Hematopoietic multipotent progenitor cell (in vitro differentiated cells): ENCODE measurements around the gene RANBP10. TPM values are rescaled to one million over a fixed set of nuclear protein-coding genes. Genes with fewer than 3 reads are reported as not detected.
"Not testable (repeated sequence)": the region's sequence is repeated elsewhere in the genome, so short reads cannot be mapped to it uniquely, and the experiment has no call there.

Source experiments
- DNase-seq, 3 donors: peaks; one replicate each; pipeline ENCODE4 v3.0.0-alpha.2; 2011 to 2015; ENCODE audit warnings: low read depth in 2 of 3, low spot score in 2 of 3
- total RNA-seq: library from RNA; depleted of rRNA; stranded (reverse); fragments of >200 nt; gene quantifications from one replicate; pipeline ENCODE4 v1.2.3, GENCODE V29; 2012

Gene RANBP10
- total RNA-seq, 1 donor = 13.7 TPM

DNA sequence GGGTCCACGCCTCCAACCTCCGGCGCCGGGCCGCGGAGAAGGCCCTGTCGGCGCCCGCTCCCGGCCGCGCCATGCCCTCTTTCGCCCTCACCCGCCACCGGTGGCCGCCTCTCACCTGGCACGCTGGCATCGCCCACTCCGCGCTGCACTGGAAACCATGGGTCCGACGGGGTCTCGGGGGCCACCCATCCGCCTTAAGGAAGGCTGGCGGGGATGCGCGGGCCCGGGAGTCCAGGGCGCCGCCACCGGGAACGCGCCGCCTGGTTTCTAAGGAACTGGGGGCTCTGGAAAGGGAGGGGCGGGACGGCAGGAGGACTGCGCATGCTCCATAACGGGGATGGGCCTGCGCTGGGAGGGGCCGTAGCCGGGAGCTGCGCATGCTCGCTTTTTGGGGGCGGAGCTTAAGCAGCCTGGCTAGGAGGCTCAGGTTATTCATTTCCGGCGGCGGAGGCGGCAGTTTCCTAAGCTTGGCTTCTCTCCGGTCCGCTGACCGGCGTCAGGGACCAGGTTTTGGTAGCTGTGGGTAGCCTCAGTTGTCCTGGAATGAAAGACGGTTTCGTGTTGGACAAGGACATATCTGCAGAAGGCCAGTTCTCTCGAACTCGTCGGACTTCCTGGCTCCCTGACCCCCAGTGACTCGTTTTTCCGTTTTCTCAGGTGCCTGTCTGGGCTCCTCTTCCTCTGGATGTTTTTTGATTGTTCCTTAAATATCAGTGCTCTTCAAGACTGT is 87.1 kb downstream of the RANBP10 start, which contains the start of gene GFOD2:
Gene GFOD2 (minus strand): TSS at position 269 of the 730 bp plus-strand sequence. CDS start 33,601 bp downstream, outside the sequence.
- peak; percentile 95 to 98 (median 95) for DNase-seq

DNA sequence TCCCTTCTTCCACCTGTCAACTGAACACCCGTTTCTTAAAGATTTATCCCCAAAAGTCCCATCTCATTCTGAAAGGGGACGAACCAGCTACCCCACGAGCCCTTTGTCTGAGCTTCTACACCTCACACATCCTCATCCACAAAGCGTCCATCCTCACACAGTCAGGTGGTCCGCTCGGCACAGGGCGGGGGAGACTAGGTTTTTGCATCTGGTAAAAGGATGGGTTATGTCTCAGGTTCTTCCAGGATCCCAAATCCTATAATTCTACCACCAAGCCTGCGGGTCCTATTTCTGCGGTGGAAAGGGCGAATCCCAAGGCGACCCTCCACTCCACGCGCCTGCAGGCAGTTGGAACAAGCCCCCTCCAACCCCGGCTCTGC is 87.7 kb downstream of the RANBP10 start:
- DNase-seq = peak in 1 of 3 donors; percentile 3

DNA sequence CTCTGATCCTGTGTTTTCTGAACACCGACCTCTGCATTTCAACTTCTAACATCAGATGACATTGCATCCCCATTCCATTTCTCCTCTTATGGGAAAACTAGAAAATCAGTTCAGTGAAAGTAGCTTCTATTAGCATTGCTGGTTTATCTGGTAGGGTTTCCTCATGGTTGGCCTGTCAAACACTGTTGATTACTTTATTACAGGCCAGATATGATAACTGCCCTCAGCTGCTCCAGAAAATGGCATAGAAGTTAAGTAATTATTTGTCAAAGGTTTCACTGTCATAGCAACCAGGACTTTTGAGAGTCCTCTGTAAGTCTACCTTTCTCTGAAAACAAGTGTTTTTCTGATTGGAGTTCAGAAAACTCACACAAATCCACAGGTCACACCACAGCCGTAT is 90.3 kb downstream of the RANBP10 start:
- DNase-seq = no peak

DNA sequence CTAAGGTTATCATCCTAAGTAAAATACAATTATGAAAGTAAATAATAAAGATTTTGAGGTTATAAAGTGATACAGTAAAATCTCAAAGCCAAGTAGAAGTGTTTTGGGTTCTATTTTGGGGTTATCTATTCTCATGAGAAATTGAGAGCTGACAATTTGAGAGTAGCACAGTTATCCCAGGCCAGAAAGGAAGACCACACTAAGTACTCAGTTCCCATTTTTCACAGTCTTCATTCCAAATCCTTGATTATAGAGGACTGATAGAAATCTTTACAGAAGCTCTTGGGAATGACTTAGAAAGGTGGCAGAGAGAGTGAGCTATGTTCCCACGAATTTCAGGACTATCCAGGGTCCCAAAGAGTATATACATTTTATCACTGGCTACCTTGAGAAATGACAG is 91.8 kb downstream of the RANBP10 start:
- DNase-seq = no peak

DNA sequence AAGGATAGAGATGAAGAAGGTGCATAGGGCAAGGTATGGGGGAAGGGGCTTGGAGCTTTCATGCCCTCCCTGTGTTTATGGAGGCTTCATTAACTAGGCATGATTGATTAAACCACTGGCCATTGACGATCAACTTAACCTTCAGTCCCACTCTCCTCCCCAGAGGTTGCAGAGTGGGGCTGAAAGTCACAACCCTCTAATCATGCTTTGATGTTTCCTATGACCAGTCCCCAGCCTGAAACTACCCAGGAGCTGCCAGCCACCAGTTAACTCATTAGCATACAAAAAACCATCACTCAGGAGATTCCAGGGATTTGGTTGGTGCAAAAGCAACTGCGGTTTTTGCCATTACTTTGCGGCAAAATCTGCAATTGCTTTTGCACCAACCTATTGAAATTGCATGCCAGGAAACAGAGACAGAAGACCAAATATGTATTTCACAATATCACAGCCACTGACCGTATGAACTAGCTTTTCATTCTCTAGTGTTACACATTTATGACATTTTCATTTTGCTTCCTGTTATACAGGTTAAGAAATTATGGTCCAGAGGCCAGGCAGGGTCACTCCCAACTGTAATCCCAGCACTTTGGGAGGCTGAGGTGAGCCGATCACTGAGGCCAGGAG is 92.6 kb downstream of the RANBP10 start:
- DNase-seq = no peak

DNA sequence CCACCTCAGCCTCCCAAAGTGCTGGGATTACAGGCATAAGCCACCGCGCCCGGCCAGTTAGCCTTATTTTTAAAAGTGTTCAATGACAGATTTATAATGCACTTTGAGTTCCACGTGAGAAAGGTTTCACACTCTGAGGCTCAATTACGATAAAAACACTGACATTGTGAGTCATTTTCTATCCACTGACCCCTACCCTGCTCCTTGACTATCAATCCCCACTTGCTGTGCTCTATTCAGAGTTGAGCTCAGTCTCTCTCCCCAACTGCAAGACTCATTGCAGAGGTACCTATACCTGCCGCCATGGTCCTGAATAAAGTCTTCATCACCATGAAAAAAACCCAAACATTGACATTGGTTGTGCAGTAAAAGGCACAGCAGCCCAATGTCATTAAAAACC is 95.8 kb downstream of the RANBP10 start:
- DNase-seq = no peak

DNA sequence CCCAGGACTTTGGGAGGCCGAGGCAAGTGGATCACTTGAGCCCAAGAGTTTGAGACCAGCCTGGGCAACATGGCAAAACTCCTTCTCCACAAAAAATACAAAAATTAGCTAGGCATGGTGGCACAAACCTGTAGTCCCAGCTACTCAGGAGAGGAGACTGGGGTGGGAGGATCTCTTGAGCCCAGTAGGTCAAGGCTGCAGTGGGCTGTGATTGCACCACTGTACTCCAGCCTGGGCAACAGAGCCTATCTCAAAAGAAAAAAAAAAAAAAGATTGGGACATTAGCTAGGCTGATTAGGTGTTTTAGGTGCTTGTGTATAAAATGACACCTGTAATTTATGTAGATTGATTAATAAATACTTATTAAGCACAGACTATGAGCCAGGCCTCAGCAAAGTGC is 97.3 kb downstream of the RANBP10 start:
- DNase-seq = no peak

DNA sequence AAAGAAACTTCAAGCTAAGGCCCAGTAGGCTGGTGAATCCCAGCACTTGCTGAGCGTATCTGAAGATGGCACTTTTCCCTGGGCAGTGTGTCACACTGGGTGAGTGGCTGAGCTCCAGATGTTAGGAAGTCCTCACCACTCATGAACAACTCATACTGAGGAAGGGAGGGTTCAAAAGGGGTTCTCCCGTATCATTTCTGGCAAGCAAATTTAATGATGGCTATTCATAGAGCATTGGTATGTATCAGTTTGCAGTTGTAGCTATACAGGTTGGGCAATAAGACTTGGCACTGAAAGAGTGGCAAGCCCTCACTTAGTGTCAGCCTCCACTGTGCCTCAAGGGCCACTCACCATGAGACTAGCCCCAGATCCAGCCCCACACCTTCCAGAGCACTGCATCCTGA is 98.0 kb downstream of the RANBP10 start:
- no peak for DNase-seq

DNA sequence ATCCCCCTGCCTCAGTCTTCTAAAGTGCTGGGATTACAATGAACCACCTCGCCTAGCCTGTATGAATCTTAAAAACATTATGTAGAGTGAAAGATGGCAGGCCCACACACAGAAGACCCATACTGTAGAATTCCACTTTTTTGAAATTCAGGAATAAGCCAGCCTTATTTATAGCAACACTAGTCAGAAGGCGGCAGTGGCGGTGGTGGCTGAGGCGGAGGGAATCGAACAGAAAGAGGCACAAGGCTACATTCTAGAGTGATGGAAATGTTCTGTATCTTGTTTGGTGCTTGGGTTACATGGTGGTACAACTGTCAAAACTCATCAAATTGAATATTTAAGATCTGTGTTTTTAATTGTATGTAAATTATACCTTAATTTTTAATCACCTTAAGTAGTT is 98.6 kb downstream of the RANBP10 start:
- DNase-seq = no peak

DNA sequence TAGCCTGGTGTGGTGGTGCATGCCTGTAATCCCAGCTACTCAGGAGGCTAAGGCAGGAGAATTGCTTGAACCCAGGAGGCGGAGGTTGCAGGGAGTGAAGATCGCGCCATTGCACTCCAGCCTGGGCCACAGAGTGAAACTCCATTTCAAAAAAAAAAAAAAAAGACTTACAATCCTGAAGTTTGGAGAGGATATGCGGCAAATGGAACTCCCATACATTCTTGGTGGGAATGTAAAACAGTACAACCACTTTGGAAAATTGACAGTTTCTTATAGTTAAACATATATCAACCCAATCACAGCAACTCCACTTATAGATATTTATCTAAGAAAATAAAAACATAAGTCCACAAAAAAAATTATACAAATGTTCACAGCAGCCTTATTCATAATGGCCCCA is 99.2 kb downstream of the RANBP10 start:
- DNase-seq = no peak

DNA sequence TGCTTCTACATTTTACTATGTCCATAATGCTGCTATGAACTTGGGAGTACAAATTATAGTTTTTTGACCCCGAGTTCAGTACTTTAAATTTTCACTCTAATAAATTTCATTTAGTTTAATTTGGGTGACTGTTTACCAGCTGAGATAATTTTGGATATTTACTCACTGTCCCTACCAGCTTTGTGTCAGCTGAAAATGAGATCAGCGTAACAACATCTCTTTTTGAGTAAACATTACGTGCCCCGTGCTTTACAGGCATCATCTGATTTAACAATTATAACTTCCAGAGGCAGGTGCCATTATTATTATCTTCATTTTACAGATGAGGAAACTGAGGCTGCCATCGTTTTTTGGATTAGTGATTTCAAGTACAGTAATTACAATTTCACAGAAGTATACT is 102.2 kb downstream of the RANBP10 start:
- no peak for DNase-seq

DNA sequence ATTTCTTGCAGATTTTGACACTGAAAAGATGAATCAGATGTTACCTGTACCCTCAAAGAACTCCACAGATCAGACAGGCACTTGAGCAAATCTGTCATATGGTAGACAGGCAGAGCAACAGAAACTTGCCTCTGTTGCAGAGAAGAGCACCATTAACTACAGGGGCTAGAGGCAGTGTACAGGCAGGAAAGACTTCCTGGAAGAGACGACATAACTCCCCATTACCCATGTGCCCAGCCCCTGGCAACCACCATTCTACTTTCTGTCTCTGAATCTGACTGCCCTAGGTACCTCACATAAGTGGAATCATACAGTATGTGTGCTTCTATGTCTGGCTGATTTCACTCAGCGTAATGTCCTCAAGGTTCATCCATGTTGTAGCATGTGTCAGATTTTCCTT is 102.7 kb downstream of the RANBP10 start:
- DNase-seq = no peak

DNA sequence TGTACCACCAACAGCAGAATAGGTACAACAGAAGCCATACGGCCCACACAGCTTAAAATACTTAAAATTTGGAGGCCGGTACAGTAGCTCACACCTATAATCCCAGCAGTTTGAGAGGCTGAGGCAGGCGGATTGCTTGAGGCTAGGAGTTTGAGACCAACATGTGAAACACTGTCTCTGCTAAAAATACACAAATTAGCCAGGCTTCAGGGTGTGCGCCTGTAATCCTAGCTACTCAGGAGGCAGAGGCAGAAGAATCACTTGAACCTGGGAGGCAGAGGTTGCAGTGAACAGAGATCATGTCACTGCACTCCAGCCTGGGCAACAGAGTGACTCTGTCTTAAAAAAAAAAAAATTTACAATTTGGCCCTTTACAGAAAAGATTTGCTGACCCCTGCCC is 104.2 kb downstream of the RANBP10 start:
- no peak for DNase-seq

DNA sequence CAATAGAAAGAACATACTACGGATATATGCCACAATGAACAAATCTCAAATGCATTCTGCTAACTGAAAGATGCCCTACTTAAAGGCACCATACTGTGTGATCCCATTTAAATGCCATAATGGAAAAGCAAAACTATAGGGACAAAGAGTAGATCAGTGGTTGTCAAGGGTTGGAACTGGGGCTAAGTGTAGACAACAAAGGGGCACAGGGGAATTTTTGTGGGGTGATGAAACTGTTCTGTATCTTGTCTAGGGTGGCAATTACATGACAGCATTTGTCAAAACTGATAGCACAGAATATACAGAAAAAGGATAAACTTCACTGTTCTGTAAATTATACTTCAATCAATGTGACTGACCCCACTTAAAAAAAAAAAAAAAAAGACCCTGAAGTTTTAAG is 104.9 kb downstream of the RANBP10 start:
- DNase-seq = no peak

DNA sequence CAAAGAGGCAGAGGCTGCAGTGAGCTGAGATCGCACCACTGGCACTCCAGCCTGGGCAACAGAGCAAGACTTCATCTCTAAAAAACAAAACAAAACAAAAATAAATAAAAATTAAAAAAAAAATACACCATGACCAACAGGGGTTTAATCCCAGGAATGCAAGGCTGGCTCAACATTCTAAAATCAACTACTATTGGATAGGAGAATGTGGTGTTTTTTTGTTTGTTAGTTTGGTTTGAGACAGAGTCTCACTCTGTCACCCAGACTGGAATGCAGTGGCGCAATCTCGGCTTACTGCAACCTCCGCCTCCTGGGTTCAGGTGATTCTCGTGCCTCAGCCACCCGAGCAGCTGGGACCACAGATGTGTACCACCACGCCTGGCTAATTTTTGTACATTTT is 107.1 kb downstream of the RANBP10 start:
- DNase-seq = peak in 1 of 3 donors; percentile 27

DNA sequence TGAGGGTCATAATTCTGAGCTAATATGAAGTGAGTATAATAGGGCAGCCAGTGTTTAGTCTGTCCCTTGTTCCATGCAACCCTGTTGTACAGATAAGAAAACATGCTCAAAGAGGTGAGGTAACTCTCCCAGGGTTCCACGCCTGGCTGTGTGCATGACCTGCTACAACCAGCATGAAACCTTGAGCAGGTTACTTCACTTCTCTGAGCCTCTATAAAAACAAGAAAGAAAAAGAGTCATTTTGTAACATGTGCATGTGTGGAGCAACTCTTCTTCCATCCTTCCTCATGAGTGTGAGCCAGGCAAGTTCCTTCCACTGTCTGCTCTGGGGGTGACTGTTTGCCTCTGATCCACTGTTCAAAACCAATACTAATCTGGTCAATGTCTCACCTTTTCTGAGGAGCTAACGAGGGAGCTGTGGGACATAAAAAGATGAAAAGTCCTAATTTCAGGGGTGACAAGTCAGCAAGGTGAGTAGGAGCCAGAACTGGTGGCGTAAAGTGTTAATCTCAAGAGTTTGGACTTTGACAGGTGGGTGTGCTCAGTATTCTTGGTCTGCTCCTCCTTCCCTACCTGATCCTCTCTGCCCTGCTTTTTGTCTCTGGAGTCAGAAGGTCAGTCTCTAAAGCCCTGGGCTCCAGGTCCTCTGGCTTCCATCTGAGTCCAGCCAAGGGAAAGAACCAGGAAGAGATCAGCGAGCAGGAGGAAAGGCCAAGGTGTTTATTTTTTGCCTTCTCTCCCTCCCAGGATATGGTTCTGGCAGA is 108.8 kb downstream of the RANBP10 start:
- no peak for DNase-seq

DNA sequence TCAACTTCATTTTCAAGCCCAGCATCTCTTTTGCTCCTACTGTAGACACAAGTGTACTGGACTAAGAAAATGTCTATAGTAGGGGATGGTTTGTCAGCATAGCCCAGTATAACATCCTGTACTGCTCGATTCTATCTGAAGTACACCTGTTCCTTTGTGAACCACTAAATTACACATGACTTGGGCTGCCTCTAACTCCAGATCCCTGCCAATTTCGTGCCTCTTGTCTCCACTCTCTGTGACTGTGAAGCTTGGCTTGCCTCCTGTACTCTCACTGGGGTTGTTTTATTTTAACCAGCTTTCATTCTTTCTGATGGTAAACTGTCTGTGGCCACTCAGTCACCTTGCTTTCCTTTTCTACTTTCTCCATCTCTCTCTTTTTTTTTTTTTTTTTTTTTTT is 111.7 kb downstream of the RANBP10 start:
- no peak for DNase-seq

DNA sequence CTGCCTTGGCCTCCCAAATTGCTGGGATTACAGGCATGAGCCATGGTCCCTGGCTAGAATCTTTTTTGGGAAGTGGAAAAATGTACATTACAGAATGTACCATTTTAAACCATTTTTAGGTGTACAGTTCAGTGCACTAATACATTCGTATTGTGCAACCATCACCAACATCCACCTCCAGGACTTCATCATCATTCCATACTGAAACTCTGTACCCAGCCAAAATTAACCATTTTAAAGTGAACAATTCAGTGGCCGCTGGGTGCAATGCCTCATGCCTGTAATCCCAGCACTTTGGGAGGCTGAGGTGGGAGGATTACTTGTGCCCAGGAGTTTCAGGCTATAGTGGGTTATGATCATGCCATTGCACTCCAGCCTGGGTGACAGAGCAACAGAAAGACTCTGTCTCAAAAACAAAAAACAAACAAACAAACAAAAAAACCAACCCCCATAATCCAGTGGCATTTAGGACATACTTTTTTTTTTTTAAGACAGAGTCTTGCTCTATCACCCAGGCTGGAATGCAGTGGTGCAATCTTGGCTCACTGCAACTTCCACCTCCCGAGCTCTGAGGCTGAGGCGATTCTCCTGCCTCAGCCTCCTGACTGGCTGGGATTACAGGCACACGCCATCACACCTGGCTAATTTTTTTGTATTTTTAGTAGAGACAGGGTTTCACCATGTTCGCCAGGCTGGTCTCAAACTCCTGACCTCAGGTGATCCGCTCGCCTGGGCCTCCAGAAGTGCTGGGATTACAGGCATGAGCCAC is 112.7 kb downstream of the RANBP10 start:
- not testable (repeated sequence) for DNase-seq

DNA sequence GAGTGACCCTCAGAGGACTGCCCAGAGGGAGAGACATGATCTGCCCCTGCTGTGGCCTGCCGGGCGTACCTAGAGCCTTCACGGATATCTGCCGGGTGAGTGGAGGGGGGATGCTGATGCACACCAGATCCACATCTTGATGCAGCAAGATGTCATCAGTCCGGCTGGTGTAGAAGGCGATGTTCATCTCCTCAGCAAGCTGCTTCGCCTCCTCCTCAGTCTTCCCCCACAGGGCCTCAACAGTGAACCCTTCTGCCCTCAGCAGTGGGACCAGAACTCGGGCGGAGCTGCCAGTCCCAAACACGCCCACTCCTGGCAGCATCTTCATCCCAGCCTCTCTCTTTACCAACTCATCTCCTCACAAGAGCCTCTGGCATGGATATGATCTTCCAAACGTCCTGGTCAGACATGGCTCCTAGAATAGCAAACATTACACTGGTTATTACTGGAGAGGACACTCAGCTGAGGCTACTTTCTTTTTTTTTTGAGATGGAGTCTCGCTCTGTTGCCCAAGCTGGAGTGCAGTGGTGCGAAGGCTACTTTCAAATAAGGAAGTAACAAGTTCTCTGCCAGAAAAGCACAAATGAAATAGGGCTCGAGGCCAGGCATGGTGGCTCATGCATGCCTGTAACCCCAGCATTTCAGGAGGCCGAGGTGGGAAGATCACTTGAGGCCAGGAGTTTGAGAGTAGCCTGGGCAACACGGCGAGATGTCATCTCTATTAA is 120.8 kb downstream of the RANBP10 start:
- DNase-seq = no peak

DNA sequence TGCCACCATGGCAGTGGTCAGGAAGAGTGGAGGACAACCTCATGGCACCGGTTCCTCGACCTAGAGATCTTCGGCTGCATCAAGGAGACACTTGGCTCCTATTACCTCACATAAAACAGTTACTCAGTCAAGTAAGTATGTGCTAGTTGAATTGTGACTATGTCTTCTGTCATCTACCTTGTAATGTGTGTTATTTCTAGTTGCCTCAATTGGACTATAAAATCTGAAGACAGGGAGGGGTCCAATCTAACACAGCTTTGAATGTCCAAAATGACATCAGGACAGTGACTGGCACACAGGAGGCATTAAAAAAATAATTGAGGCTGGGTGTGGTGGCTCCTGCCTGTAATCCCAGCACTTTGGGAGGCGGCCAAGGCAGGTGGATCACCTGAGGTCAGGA is 122.6 kb downstream of the RANBP10 start:
- no peak for DNase-seq
